Measurements from ENCODE around the gene DDX10. TPM values are rescaled to one million over a fixed set of nuclear protein-coding genes. Genes with fewer than 3 reads are reported as not detected.

Gene DDX10
- total RNA-seq, 1 donor: 15.7 TPM

DNA sequence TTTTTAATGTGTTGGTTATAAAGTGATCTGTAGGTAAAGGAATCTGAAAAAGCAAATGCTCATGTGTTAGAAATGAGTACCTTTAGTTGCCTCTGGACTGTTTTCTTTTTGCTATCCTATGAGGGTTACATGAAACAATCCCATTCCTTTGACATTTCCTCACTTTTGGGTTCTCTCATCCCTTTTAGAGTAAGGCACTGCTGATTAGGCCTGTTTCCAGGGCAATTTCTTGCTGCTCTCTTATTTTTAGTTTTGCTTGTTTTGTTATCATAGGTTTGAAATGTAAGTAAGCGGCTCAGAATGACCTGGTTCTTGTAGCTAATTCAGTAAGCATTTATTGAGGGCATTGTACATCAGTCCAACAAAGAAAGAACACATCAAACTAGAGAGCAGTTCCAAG is 138.9 kb downstream of the DDX10 start:
- peak; percentile 55 for DNase-seq (ENCODE audit: low read depth)
- TF ChIP-seq, protein P1, sequence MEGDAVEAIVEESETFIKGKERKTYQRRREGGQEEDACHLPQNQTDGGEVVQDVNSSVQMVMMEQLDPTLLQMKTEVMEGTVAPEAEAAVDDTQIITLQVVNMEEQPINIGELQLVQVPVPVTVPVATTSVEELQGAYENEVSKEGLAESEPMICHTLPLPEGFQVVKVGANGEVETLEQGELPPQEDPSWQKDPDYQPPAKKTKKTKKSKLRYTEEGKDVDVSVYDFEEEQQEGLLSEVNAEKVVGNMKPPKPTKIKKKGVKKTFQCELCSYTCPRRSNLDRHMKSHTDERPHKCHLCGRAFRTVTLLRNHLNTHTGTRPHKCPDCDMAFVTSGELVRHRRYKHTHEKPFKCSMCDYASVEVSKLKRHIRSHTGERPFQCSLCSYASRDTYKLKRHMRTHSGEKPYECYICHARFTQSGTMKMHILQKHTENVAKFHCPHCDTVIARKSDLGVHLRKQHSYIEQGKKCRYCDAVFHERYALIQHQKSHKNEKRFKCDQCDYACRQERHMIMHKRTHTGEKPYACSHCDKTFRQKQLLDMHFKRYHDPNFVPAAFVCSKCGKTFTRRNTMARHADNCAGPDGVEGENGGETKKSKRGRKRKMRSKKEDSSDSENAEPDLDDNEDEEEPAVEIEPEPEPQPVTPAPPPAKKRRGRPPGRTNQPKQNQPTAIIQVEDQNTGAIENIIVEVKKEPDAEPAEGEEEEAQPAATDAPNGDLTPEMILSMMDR (IDR thresholded peaks at IDR 0.05; ENCODE audit: insufficient read depth, low read length): no peak
- H3K4me3 ChIP-seq (ENCODE audit: low read depth, low read length): no peak overlapping the region

DNA sequence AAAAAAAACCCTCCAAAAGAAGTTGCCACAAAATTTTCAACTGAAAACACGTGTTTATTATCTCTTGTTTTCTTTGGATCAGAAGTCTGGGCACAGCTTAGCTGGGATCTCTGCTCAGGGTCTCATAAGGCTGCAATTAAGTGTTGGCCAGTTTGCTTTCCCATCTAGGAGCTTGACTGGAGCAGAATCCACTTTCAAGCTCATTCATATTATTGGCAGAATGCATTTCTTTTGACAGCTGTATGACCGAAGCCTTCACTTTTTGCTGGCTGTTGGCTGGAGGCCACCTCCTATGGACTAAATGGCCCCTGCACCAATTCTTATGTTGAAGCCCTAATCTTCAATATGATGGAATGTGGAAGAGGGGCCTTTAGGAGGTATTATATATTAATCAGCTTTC is 139.6 kb downstream of the DDX10 start:
- H3K4me3 ChIP-seq (ENCODE audit: low read depth, low read length): no peak overlapping the region
- TF ChIP-seq, protein P1 (IDR thresholded peaks at IDR 0.05; ENCODE audit: insufficient read depth, low read length): no peak
- DNase-seq (ENCODE audit: low read depth): peak; percentile 39

DNA sequence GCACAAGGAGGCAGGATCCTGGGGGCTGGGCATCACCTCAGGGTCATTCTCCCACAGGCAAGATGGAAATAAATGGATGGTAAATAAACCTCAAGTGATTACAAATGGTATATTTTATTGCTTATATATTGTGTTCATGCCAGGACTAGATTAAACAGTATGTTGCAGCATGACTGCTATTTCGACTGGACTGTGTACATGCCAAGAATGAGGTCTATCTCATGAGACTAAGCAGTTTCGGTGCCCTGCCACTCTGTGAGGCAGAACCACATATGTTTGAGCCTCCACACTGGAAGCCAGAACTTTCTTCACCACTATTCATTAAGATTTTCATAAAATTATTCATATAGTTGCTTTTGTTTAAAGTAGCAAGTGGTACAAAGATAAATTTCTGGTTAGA is 140.2 kb downstream of the DDX10 start:
- TF ChIP-seq, protein P1 (IDR thresholded peaks at IDR 0.05; ENCODE audit: insufficient read depth, low read length): no peak
- DNase-seq (ENCODE audit: low read depth): no peak
- no peak overlapping the region for H3K4me3 ChIP-seq (ENCODE audit: low read depth, low read length)

DNA sequence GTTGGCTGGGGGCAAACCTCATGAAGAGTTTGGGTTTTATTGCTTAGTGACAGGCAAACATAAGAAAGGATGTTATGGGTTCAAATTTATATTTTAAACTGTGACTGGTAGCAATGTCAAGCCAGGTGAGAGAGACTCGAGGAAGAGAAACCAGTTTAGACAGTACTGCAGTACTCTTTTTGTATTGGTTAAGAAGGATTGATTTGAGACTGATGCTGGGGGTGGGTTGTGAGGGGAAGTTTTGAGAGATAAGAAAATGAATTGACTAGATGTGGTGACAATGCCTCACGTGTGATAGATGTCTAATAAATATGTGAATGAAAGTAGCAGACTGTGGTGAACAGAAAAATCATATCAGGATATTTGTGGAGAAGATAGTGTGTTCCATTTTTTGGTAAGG is 142.4 kb downstream of the DDX10 start:
- no peak for DNase-seq (ENCODE audit: low read depth)
- no peak overlapping the region for H3K4me3 ChIP-seq (ENCODE audit: low read depth, low read length)
- TF ChIP-seq, protein P1 (IDR thresholded peaks at IDR 0.05; ENCODE audit: insufficient read depth, low read length): no peak

DNA sequence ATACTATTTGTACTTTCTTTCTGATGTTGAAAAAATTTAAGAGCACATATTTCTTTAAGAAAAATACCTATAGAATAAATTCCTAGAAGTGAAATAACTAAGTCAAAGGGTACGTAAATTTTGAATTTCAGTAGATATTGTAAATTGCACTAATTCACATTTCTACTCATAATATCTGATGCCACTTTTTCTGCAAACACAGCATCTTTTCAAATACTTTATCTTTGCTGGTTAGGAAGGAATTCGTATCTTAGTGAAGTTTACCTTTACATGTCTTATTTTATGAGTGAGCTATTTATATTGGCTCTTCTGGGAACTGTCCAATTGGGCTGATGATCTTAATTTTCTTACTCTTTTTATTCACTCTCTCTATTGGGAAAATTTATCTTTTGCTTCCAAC is 148.2 kb downstream of the DDX10 start:
- DNase-seq (ENCODE audit: low read depth): no peak
- TF ChIP-seq, protein P1 (IDR thresholded peaks at IDR 0.05; ENCODE audit: insufficient read depth, low read length): no peak

DNA sequence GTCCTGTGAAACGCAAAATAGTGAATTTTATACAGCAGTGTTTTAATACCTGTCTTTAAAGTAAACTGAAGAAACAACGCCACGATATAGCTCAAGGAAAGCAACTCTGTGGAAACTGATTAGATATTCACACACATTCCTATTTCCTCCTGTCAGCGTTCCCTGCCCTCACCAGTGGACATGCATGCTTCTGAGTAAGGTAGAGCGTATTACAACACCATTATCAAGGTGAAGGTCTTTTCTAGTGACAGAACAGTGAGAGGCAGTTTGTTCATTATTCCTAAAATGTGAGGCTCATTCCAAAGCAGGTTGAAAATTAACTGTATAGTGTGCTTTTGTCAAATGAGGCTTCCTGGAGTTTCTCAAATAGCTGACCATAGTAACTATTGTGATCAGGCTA is 153.1 kb downstream of the DDX10 start:
- no peak overlapping the region for H3K4me3 ChIP-seq (ENCODE audit: low read depth, low read length)
- TF ChIP-seq, protein P1 (IDR thresholded peaks at IDR 0.05; ENCODE audit: insufficient read depth, low read length): no peak
- no peak for DNase-seq (ENCODE audit: low read depth)

More for the DNA sequence above, 148.2 kb downstream of the DDX10 start:
- H3K4me3 ChIP-seq (ENCODE audit: low read depth, low read length): no peak overlapping the region

DNA sequence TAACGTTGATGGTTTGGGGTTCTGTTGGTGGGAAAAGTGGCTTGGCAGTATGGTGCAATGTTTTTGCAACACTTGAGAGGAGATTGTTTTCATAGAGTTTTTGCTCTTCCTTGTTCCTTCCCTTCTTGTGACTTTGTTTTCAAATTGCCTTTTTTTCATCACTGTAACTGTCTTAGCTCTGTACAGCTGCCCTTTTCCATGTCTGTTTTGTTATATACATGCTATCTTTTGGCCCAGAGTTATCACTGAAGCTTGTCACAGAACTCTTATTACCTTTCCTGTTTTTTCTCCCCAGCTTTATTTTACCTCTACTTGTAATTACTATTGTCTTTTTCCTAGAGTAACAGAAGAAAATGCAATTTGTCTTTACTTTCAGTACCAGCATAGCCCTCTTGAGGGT is 154.1 kb downstream of the DDX10 start:
- TF ChIP-seq, protein P1 (IDR thresholded peaks at IDR 0.05; ENCODE audit: insufficient read depth, low read length): no peak
- no peak overlapping the region for H3K4me3 ChIP-seq (ENCODE audit: low read depth, low read length)
- DNase-seq (ENCODE audit: low read depth): no peak
